Karpas-422 (cell line): ENCODE data around the gene KIF1B. TPM values are rescaled to one million over a fixed set of nuclear protein-coding genes. Genes with fewer than 3 reads are reported as not detected.
"Not testable (repeated sequence)": the region's sequence is repeated elsewhere in the genome, so short reads cannot be mapped to it uniquely, and the experiment has no call there.

Experiments used
- DNase-seq: peaks from one replicate; pipeline ENCODE4 v3.0.0-alpha.2; 2015
- H2AFZ ChIP-seq: fragments of 200-600 bp; sonication (generic); 2 replicates; pipeline ENCODE4 v1.6.1; 2014; ENCODE audit warnings: antibody characterized with exemption, low read length, mixed read lengths
- H3K27ac ChIP-seq: fragments of 200-600 bp; sonication (generic); 2 replicates; pipeline ENCODE4 v1.5.1; 2014; ENCODE audit warnings: mild to moderate bottlenecking, low read length, moderate library complexity
- H3K27me3 ChIP-seq: fragments of 200-600 bp; sonication (generic); 2 replicates; pipeline ENCODE4 v1.6.1; 2014; ENCODE audit warnings: low read length, mixed read lengths
- H3K36me3 ChIP-seq: fragments of 200-600 bp; sonication (generic); 2 replicates; pipeline ENCODE4 v1.6.1; 2014; ENCODE audit warnings: low read length, mixed read lengths; ENCODE audit not compliant: insufficient read depth
- H3K4me1 ChIP-seq: fragments of 200-600 bp; sonication (generic); 2 replicates; pipeline ENCODE4 v1.6.1; 2014; ENCODE audit warnings: mild to moderate bottlenecking, low read length, mixed read lengths
- H3K4me2 ChIP-seq: fragments of 200-600 bp; sonication (generic); 2 replicates; pipeline ENCODE4 v1.6.1; 2014; ENCODE audit warnings: low read length, low read depth, mild to moderate bottlenecking; ENCODE audit not compliant: poor library complexity, severe bottlenecking
- H3K4me3 ChIP-seq: fragments of 200-600 bp; sonication (generic); 2 replicates; pipeline ENCODE4 v1.5.1; 2014; ENCODE audit warnings: mild to moderate bottlenecking, antibody characterized with exemption, low read length, mixed read lengths
- H3K79me2 ChIP-seq: fragments of 200-600 bp; sonication (generic); 2 replicates; pipeline ENCODE4 v1.6.1; 2014; ENCODE audit warnings: mild to moderate bottlenecking, low read length, mixed read lengths
- H3K9ac ChIP-seq: fragments of 200-600 bp; sonication (generic); 2 replicates; pipeline ENCODE4 v1.6.0; 2014; ENCODE audit warnings: low read length
- H3K9me2 ChIP-seq: fragments of 200-600 bp; sonication (generic), shearing (Covaris generic); replicated peaks from 2 replicates; pipeline ENCODE4 v1.6.0; 2014; ENCODE audit warnings: mild to moderate bottlenecking, low read length, moderate library complexity; ENCODE audit not compliant: insufficient read depth
- H3K9me3 ChIP-seq: fragments of 300-700, 200-600 bp; sonication (generic); 2 replicates; pipeline ENCODE4 v1.6.1; 2014; ENCODE audit warnings: low read length, mixed read lengths
- H4K20me1 ChIP-seq: fragments of 200-600 bp; sonication (generic); 2 replicates; pipeline ENCODE4 v1.6.1; 2014; ENCODE audit warnings: mild to moderate bottlenecking, antibody characterized with exemption, low read length, low read depth; ENCODE audit not compliant: insufficient read depth
- total RNA-seq: library from RNA; depleted of rRNA; stranded (reverse); fragments of >200 nt; shearing (Covaris generic); gene quantifications from 2 replicates; pipeline ENCODE4 v1.2.3, GENCODE V29; 2014; ENCODE audit warnings: low replicate concordance

KIF1B gene
- total RNA-seq, 1 experiment from 2014 or later, result 3.7 TPM

GRCh38 chr1:10205206-10205605, 5.2 kb upstream of the KIF1B start:
- not testable (repeated sequence) for H3K4me3 ChIP-seq, H3K27ac ChIP-seq, H3K9ac ChIP-seq, H3K9me3 ChIP-seq, H2AFZ ChIP-seq, H3K9me2 ChIP-seq, H3K36me3 ChIP-seq, H4K20me1 ChIP-seq, H3K27me3 ChIP-seq, H3K79me2 ChIP-seq, H3K4me1 ChIP-seq, DNase-seq, H3K4me2 ChIP-seq

DNA sequence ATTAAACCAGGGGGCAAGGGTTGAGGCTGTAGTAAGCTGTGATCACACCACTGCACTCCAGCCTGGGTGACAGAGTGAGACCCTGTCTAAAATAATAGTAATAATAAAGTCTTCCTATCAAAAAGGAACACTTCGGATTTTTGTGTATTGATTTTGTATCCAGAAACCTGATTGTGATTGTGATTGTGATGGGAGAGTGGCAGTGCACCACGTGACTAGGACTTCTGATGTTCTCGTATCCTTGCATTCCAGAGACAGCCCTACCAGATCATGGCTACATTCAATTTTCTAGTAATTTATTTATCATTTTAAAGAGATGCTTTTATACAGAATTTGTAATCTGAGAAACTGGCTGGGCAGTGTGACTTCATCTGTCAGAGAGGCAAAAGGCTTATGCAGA, 2.6 kb upstream of the KIF1B start:
- Histone ChIP-seq H2AFZ (no peak overlapping the region), H3K4me3 (no peak overlapping the region), H4K20me1 (no peaks in the 10 kb centered on the region), H3K79me2 (no peaks in the 10 kb centered on the region), H3K36me3 (no peaks in the 10 kb centered on the region), H3K27me3 (no peaks in the 10 kb centered on the region), H3K4me1 (peaks cover 8% of the 10 kb centered on the region), H3K4me2 (no peak overlapping the region), H3K9me3 (no peaks in the 10 kb centered on the region), H3K27ac (no peak overlapping the region), H3K9ac (no peak overlapping the region), H3K9me2 (no peaks in the 10 kb centered on the region)
- DNase-seq, result no peak

DNA sequence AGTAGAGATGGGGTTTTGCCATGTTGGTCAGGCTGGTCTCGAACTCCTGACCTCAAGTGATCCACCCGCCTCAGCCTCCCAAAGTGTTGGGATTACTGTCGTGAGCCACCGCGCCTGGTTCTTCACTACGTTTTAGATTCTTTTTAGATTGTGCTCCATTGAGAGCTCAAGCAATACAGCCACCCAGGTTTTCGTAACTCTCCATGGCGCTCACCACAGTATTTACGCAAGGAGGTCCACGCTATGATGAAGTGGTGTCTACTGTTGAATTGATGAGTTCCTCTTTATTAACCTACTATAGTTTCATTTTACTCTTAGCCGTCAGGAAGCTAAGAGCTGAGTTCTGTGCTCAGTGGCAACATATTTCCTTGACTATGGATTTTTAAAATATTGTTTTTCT, 1.8 kb upstream of the KIF1B start:
- H3K4me1 ChIP-seq, result peaks cover 8% of the 10 kb centered on the region
- H3K9me2 ChIP-seq, result no peaks in the 10 kb centered on the region
- no peak overlapping the region for H2AFZ ChIP-seq
- H4K20me1 ChIP-seq, result no peaks in the 10 kb centered on the region; the same call in 1 of the 2 replicates
- no peaks in the 10 kb centered on the region for H3K79me2 ChIP-seq
- H3K4me2 ChIP-seq, result no peak overlapping the region
- no peak overlapping the region for H3K9ac ChIP-seq
- DNase-seq, result no peak
- H3K27me3 ChIP-seq, result no peaks in the 10 kb centered on the region
- no peak overlapping the region for H3K27ac ChIP-seq
- H3K36me3 ChIP-seq, result no peaks in the 10 kb centered on the region
- no peak overlapping the region for H3K4me3 ChIP-seq
- no peaks in the 10 kb centered on the region for H3K9me3 ChIP-seq

- H3K4me2 ChIP-seq, result peak overlapping the region; percentile 99
- H3K9me3 ChIP-seq, result no peaks in the 10 kb centered on the region
- H4K20me1 ChIP-seq, result no peaks in the 10 kb centered on the region; the same call in 1 of the 2 replicates
- no peaks in the 10 kb centered on the region for H3K27me3 ChIP-seq
- H3K27ac ChIP-seq, result no peak overlapping the region
- peaks cover 8% of the 10 kb centered on the region for H3K4me1 ChIP-seq
- no peaks in the 10 kb centered on the region for H3K79me2 ChIP-seq
- H3K36me3 ChIP-seq, result no peaks in the 10 kb centered on the region
- H3K4me3 ChIP-seq, result peak overlapping the region; percentile 90
- no peaks in the 10 kb centered on the region for H3K9me2 ChIP-seq
- DNase-seq, result no peak
- H3K9ac ChIP-seq, result peak overlapping the region; percentile 83
- peak overlapping the region; percentile 100 for H2AFZ ChIP-seq
Observed at GRCh38 chr1:10209590-10209904, 823 bp upstream of the KIF1B start.

- Histone ChIP-seq H4K20me1 (no peaks in the 10 kb centered on the region; the same call in 1 of the 2 replicates), H3K4me3 (no peak overlapping the region), H3K4me2 (peak overlapping the region; percentile 99), H3K4me1 (peaks cover 8% of the 10 kb centered on the region), H3K27me3 (no peaks in the 10 kb centered on the region), H3K79me2 (no peaks in the 10 kb centered on the region), H3K9ac (peak overlapping the region; percentile 43; the same call in 1 of the 2 replicates), H3K36me3 (no peaks in the 10 kb centered on the region), H3K9me2 (no peaks in the 10 kb centered on the region), H3K9me3 (no peaks in the 10 kb centered on the region), H3K27ac (no peak overlapping the region), H2AFZ (no peak overlapping the region)
- DNase-seq, result no peak
Observed at GRCh38 chr1:10210841-10211804, 753 bp downstream of the KIF1B start.

- H3K36me3 ChIP-seq, result no peaks in the 10 kb centered on the region
- H3K9ac ChIP-seq, result no peak overlapping the region
- H4K20me1 ChIP-seq, result no peaks in the 10 kb centered on the region; the same call in 1 of the 2 replicates
- H3K9me3 ChIP-seq, result no peaks in the 10 kb centered on the region
- H3K27me3 ChIP-seq, result no peaks in the 10 kb centered on the region
- peaks cover 8% of the 10 kb centered on the region for H3K4me1 ChIP-seq
- H3K79me2 ChIP-seq, result no peaks in the 10 kb centered on the region
- no peak overlapping the region for H3K4me3 ChIP-seq
- no peaks in the 10 kb centered on the region for H3K9me2 ChIP-seq
- no peak overlapping the region for H3K4me2 ChIP-seq
- DNase-seq, result no peak
- no peak overlapping the region for H3K27ac ChIP-seq
- no peak overlapping the region for H2AFZ ChIP-seq
Observed at GRCh38 chr1:10211805-10212410, 1.5 kb downstream of the KIF1B start.

DNA sequence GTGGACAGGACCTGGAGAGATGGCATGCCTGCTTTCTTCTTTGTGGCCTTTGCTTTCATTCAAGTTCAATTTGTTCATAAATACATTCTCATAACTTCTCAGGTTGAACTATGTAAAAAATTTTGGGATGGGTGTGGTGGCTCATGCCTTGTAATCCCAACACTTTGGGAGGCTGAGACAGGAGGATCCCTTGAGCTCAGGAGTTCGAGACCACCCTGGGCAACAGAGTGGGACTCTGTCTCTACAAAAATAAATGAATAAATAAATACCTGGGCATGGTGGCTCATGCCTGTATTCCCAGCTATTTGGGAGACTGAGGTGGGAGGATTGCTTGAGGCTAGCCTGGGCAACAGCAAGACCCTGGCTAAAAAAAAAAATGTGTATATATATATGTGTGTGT, 2.1 kb downstream of the KIF1B start:
- Histone ChIP-seq H2AFZ (no peak overlapping the region), H3K4me1 (peaks cover 8% of the 10 kb centered on the region), H4K20me1 (no peaks in the 10 kb centered on the region; the same call in 1 of the 2 replicates), H3K27ac (no peak overlapping the region), H3K27me3 (no peaks in the 10 kb centered on the region), H3K4me2 (no peak overlapping the region), H3K79me2 (no peaks in the 10 kb centered on the region), H3K9me2 (no peaks in the 10 kb centered on the region), H3K9me3 (no peaks in the 10 kb centered on the region), H3K36me3 (no peaks in the 10 kb centered on the region), H3K4me3 (no peak overlapping the region), H3K9ac (no peak overlapping the region)
- no peak for DNase-seq

- Histone ChIP-seq H3K27me3 (no peaks in the 10 kb centered on the region), H3K9ac (no peak overlapping the region), H4K20me1 (no peaks in the 10 kb centered on the region; the same call in 1 of the 2 replicates), H3K4me3 (no peak overlapping the region), H3K27ac (no peak overlapping the region), H3K36me3 (no peaks in the 10 kb centered on the region), H3K79me2 (no peaks in the 10 kb centered on the region), H3K4me2 (no peak overlapping the region), H3K9me2 (no peaks in the 10 kb centered on the region), H3K9me3 (no peaks in the 10 kb centered on the region), H2AFZ (no peak overlapping the region), H3K4me1 (peaks cover 8% of the 10 kb centered on the region)
- DNase-seq, result no peak
Observed at GRCh38 chr1:10213186-10213705, 2.9 kb downstream of the KIF1B start.
